NCI-H774 (cell line): ENCODE results near the gene BARHL2.

Experiments
- DNase-seq: peaks from one replicate; lab custom pipeline; 2025; lab: John Stamatoyannopoulos, UW

The BARHL2 gene

GRCh38 chr1:90724926-90725656 lies 8.0 kb upstream of the BARHL2 start:
- DNase-seq, result no peak

DNA sequence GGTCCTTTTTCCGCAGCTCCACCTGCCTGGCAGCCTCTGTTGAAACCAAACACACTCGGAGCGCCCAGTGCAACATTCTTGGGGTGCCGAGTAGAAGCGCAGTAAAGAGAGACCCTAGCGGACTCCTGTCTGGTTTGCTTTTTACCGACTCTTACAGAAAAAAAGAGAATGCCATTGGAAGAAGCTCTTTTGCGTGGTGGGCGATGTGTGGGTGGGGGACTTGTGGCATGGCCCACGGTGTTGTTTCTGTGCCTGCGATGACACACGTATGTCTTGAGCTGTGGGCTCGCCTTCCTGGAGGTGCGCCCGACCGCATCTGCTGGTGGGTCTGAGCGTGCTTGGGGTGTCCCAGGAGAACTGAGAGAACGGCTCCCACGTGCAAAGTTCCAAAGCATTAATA lies 7.3 kb upstream of the BARHL2 start:
- no peak for DNase-seq

DNA sequence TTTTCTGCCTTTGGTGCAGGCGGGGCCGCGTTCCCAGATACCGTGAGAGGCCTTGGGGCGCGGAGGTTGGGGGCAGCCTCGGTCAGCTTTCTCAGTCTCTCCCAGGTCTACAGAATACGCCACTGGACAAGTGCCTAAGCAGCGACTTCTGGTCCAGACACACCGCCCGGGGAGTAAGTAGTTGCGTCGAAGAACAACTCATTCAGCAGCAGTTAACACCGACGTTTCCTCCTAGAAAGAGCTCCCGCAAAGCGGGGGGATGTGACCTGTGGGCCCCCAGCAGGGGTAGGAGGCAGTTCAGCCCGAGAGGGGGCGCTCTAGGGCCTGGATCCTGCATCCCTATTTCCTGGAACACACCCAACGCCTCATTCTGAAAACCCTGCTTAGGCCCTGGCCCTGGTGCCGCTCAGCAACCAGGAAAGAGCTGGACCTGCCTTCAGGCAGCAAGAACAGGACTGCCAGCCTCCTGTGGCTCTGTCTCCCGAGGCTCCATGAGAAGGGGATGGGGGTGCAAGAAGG lies 6.5 kb upstream of the BARHL2 start:
- no peak for DNase-seq

DNA sequence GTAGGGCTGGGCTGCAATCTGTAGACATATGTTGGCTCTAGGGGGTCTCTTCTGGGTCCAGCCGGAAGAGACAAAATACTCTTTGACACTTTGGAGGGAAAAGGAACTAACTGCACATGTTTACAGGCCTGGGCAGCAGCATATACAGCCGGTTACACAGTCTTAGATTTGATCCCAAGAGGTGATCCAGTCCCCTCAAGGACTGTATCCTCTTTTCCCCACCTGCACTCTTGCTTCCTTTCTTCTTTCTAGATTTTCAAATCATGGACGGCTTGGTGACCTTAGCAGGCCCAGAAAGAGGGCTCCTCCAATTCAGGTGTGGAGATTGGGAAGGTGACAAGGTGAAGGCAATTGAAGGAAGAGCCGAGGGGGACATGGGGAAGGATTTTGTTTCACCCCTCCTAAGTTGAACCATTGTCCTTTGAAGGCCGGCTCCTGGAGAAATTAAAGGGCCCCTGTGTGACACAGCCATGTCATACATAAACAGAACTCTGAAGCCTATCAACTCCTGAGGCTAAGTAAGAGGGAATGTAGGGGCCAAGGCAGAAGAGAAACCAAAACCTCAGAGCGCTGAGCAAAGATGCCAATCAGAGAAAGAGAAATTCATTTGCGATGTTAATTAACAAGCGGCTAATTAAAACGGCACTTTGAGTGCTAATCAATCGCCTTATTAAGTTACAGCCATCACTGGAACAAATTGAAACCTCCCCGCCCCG lies 5.9 kb upstream of the BARHL2 start:
- DNase-seq, result no peak

DNA sequence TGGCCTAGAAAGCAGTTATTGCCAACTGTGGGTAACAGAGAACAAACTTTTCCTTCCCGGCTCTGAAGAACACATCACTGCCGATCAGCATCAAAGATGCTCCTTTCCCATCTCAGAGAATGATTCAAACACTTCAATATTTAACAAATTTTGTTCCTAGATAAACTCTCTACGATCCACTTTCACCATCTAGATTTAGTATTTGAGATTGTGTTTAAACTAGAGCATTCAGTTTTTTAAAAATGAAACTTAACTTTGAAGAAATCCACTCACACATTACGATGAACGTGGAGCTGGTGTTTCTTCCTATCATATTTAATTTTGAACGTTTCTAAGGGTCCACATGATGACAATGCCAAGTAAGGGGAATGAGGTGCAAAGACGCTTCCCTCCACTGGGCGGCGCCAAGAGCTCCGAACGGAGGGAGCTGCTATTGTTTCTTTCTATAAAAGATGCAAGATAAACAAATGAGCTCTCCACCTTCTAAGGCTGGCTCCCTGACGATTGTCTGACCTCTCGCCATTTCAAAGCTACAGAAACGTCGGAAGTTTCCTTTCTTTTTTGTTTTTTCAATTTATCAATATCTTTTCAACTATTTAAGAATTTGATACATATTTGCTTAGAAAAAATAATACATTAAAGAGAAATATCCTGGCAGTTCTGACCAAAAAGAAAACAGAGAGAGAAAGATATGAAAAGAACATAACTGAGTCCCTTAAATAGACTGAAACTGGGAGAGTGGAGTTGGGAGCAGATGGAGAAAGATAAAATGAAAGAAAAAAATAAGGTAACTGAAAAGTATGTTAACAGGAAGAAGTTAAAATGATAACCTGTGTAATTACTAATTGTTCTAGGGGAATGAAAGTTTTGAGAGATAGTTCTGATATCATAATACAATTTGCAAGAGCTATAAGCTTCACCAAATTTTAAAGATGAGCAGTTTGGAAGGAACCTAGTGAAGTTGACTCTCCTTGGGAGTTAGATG lies 4.4 kb upstream of the BARHL2 start:
- DNase-seq, result peak; percentile 86

GRCh38 chr1:90720145-90720636 lies 3.1 kb upstream of the BARHL2 start:
- no peak for DNase-seq

GRCh38 chr1:90719330-90720144 lies 2.4 kb upstream of the BARHL2 start:
- no peak for DNase-seq

- DNase-seq, result no peak
Measured at GRCh38 chr1:90718411-90719329, 1.6 kb upstream of the BARHL2 start.

DNA sequence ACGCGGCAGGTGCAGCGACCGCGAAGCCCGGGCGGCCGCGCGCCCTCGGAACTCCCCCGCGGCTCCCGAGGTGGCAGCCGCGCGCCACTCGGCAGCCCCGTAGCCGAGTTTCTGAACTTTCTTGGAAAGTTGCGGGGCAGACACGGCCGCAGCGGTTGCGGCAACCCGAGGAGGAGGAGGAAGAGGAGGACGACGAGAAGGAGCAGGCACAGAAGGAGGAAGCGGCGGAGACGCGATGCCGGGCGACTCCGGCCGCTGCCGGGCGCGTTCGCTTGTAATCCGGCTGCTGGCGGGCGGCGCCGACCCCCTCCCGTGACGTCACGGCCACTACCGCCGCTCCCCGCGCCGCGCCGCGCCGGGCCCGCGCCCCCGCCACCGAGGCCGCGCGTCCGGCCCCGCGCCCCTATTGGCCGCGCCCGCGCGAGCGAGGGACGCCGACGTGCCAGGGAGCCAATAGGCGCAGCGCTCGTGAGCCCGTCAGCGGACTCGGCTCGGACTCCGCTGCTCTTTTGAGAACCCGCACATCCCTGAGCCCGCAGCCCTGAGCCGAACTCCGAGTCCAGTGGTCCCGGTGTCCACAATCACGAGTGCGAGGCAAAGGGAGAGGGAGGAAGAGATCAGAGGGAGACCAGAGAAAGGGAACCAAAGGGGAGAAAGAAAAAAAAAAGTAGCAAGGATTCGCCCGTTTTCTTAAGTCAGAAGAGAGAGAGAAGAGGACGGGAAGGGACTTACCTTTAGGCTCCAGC lies 736 bp upstream of the BARHL2 start:
- peak; percentile 51 for DNase-seq

DNA sequence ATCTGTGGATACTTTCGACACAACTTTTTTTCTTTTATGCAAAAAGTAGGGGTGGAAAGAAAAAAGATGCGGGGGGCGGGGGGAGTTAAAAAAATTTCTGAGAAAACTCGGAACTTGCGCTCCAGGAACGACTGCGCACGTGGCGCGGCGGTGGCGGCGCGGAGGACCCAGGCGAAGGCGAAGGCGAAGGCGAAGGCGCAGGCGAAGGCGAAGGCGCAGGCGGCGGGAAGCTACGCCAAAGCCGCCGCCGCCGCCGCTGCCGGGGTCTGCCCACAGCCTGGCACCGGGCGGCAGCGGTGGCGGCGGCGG lies 208 bp upstream of the BARHL2 start:
- DNase-seq, result no peak

DNA sequence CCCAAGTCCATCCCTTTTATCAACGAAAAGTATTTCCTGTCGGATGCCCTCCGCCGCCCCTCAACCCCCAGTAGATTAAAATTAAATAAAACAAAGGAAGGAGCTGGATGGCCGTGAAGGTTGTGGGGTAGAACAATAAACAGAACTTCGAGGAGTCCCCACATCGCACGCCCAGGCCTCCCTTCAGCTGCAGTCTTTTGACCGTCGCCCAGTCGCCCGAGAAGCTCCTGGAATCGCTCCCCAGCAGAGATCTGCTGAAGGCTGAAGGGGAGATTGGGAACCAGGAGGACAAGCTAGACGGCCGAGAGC lies 905 bp downstream of the BARHL2 start:
- DNase-seq, result no peak

DNA sequence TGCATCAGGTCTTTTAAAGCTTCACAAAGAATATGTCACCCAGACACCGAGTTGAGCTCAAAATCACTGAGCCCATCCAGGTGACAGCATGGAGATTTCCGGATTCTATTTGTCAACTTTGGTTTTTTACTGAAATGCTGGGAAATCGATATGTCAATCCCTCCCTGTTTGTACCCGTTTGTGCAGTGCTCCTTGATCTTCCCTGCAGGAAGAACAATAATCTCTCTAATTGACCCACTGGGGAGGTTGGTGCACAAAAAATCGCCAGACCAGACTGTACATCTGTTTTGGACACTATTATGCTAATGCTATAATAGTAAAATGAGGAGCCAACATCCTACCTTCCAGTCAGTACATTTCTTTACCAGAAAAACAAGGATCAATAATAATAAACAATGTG lies 1.8 kb downstream of the BARHL2 start:
- DNase-seq, result no peak

GRCh38 chr1:90714521-90714951 lies 2.6 kb downstream of the BARHL2 start:
- no peak for DNase-seq

GRCh38 chr1:90713741-90714509 lies 3.2 kb downstream of the BARHL2 start:
- DNase-seq, result no peak

- no peak for DNase-seq
Measured at GRCh38 chr1:90712915-90713730, 4.0 kb downstream of the BARHL2 start.

- DNase-seq, result no peak
Measured at GRCh38 chr1:90712153-90712856, 4.8 kb downstream of the BARHL2 start.

GRCh38 chr1:90711696-90712095 lies 5.4 kb downstream of the BARHL2 start:
- DNase-seq, result no peak
